Activated CD8-positive, alpha-beta T cell treated with anti-CD3 and anti-CD28 coated beads for 36 hours (primary cell): ENCODE results near the gene TBL2. TPM values are rescaled to one million over a fixed set of nuclear protein-coding genes. Genes with fewer than 3 reads are reported as not detected.
"Not testable (repeated sequence)": the region's sequence is repeated elsewhere in the genome, so short reads cannot be mapped to it uniquely, and the experiment has no call there.

Source experiments
- ATAC-seq: fragments of 200-7000 bp; cut with Tn5 transposase; one replicate; pipeline ENCODE4 v1.10.0; 2021; ENCODE audit warnings: mild to moderate bottlenecking, moderate library complexity
- CTCF ChIA-PET: fragments of 350-600 bp; sonication (Branson Sonifier 250); formaldehyde crosslinking; loops from one replicate; lab custom pipeline; 2021; ENCODE audit warnings: antibody characterized with exemption; lab: Charles Lee
- POLR2A ChIA-PET: fragments of 350-600 bp; sonication (Branson Sonifier 250); formaldehyde crosslinking; loops from one replicate; lab custom pipeline; 2021; ENCODE audit warnings: antibody characterized with exemption; lab: Charles Lee
- DNase-seq: peaks from one replicate; pipeline ENCODE4 v3.0.0-alpha.2; 2020
- H3K27ac Mint-ChIP-seq: one replicate; pipeline ENCODE4 v1.8.0; 2021; ENCODE audit warnings: mild to moderate bottlenecking, mixed read lengths
- H3K27me3 Mint-ChIP-seq: one replicate; pipeline ENCODE4 v1.8.0; 2021; ENCODE audit warnings: mixed read lengths
- H3K36me3 Mint-ChIP-seq: one replicate; pipeline ENCODE4 v1.8.0; 2021; ENCODE audit warnings: low read depth, mixed read lengths
- H3K4me1 Mint-ChIP-seq: one replicate; pipeline ENCODE4 v1.8.0; 2021; ENCODE audit warnings: low read depth, mixed read lengths
- H3K4me3 Mint-ChIP-seq: one replicate; pipeline ENCODE4 v1.8.0; 2021; ENCODE audit warnings: mild to moderate bottlenecking, moderate library complexity, mixed read lengths
- H3K9me3 Mint-ChIP-seq: one replicate; pipeline ENCODE4 v1.8.0; 2021; ENCODE audit warnings: mixed read lengths
- intact Hi-C: fragments of 100-400 bp; cut with micrococcal nuclease; formaldehyde crosslinking; loops from one replicate; pipeline ENCODE4 v1.10.0; 2022
- total RNA-seq, 2 experiments: library from RNA; stranded (reverse); gene quantifications; one replicate each; pipeline ENCODE4 v1.2.3, GENCODE V29; 2021
- TF ChIP-seq, protein P1 (sequence below): fragments of 200-600 bp; IDR thresholded peaks from one replicate; pipeline ENCODE4 v1.8.0; 2022; ENCODE audit warnings: antibody characterized with exemption, mild to moderate bottlenecking

The TBL2 gene
- total RNA-seq, 2 experiments from 2014 or later: 29.6 to 30.7 TPM

DNA sequence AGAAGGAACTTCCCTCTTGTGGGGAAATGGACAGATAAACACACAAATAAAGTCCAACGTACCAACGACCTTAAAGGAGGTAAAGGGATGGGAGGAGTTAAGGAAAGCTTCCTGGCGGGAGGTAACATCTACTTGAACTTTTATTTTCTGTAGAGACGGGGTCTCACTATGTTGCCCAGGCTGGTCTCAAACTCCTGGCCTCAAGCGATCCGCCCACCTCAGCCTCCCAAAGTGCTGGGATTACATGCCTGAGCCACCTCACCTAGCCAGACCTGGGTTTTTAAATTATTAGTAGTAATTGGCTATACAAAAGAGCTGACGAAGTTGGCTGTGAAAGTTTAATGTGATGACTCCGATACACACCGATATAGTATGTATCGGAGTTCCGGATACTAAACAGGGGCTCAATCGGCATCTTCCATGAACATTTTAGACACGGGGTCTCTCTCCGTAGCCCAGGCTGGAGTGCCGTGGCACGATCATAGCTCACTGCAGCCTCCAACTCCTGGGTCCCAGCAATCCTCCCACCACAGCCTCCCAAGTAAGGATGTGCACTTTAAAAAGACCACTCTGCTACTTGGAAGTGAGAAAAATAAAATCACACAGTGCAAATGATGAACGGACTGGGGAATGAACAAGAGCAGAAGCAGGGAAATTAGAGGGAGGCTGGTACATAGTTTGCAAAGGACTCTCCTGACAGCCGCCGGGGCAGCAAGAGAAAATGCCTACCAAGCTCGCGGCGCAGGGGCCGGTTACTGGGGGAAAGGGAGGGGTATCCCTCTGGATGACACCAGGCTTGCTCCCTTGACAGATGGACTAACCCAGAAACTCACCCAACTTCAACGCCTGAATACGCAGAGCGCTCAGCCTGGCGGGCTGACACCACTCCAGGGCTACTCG is 21.9 kb downstream of the TBL2 start:
- ChIA-PET CTCF (interaction anchor here (0.7 to 1.3 kb wide), 3 partner anchors 10 to 146 kb away, joined by 3 to 5 read pairs (median 3); no protein-coding TSS in a partner anchor), POLR2A (interaction anchor here (0.6 to 4.6 kb wide), 14 partner anchors 9 to 201 kb away, joined by 3 to 31 read pairs (median 4); partner anchors contain the start of genes BAZ1B and TBL2)
- DNase-seq: no peak
- H3K9me3 Mint-ChIP-seq: no peaks in the 10 kb centered on the region
- H3K36me3 Mint-ChIP-seq: peaks cover 20% of the 10 kb centered on the region
- peak overlapping the region; percentile 80 for H3K27ac Mint-ChIP-seq
- intact Hi-C loops: loop anchor here (2.0 kb wide), 1 partner anchor 34 kb away; the partner anchor contains the start of gene BAZ1B
- TF ChIP-seq, protein P1, sequence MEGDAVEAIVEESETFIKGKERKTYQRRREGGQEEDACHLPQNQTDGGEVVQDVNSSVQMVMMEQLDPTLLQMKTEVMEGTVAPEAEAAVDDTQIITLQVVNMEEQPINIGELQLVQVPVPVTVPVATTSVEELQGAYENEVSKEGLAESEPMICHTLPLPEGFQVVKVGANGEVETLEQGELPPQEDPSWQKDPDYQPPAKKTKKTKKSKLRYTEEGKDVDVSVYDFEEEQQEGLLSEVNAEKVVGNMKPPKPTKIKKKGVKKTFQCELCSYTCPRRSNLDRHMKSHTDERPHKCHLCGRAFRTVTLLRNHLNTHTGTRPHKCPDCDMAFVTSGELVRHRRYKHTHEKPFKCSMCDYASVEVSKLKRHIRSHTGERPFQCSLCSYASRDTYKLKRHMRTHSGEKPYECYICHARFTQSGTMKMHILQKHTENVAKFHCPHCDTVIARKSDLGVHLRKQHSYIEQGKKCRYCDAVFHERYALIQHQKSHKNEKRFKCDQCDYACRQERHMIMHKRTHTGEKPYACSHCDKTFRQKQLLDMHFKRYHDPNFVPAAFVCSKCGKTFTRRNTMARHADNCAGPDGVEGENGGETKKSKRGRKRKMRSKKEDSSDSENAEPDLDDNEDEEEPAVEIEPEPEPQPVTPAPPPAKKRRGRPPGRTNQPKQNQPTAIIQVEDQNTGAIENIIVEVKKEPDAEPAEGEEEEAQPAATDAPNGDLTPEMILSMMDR: no peak
- no peaks in the 10 kb centered on the region for H3K27me3 Mint-ChIP-seq
- H3K4me3 Mint-ChIP-seq: peak overlapping the region; percentile 88
- H3K4me1 Mint-ChIP-seq: peaks cover 41% of the 10 kb centered on the region
- no peak for ATAC-seq

DNA sequence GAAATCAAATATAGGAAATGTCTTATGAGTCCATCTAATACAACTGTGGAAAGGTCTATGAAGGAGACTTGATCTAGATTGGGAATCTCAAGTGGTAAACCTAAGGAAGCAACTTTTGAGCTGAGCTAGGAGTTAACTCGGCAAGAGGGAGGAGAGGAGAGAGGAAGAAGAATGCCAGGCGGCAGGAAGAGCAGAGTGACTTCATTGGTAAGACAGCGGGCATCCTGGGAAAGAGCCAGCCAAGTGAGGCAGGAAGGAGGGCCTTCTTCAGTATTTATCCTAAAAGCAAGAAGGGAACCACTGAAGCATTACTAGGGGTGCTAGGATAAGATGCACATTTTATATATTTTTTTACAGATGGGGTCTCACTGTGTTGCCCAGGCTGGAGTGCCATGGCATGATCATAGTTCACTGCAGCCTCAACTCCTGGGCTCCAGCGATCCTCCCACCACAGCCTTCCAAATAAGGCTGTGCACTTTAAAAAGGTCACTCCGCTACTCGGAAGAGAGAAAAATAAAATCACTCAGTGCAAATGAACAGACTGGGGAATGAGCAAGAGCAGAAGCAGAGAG is 22.9 kb downstream of the TBL2 start:
- POLR2A ChIA-PET: interaction anchor here (1.0 to 3.4 kb wide), 5 partner anchors 9 to 34 kb away, joined by 3 to 31 read pairs (median 5); partner anchors contain the start of gene BAZ1B
- peaks cover 41% of the 10 kb centered on the region for H3K4me1 Mint-ChIP-seq
- TF ChIP-seq, protein P1: no peak

DNA sequence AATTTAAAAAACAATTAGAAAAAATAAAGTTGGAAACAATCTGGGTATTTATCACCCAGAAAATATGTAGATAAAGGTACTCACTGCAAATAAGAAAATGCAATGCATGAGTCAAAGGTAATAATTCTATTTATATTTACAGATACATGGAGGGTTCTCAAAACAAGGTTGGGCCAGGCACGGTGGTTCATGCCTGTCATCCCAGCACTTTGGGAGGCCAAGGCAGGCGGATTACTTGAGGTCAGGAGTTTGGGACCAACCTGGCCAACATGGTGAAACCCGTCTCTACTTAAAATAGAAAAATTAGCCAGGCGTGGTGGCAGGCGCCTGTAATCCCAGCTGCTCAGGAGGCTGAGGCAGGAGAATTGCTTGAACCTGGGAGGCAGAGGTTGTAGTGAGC is 28.3 kb downstream of the TBL2 start:
- H3K9me3 Mint-ChIP-seq, H3K27ac Mint-ChIP-seq, intact Hi-C loops, H3K4me3 Mint-ChIP-seq, H3K27me3 Mint-ChIP-seq, ATAC-seq, DNase-seq: not testable (repeated sequence)
- ChIA-PET POLR2A (interaction anchor here (1.3 kb wide), 1 partner anchor 12 kb away, joined by 4 read pairs; no protein-coding TSS in a partner anchor), CTCF (interaction anchor here (0.9 to 1.3 kb wide), 2 partner anchors 22 to 57 kb away, joined by 4 read pairs; no protein-coding TSS in a partner anchor)
- Mint-ChIP-seq H3K4me1 (peaks cover 40% of the 10 kb centered on the region), H3K36me3 (peaks cover 26% of the 10 kb centered on the region)

More for the DNA sequence above, 22.9 kb downstream of the TBL2 start:
- DNase-seq (no peak), ATAC-seq (no peak)
- Mint-ChIP-seq H3K4me3 (peak overlapping the region; percentile 88), H3K27me3 (no peaks in the 10 kb centered on the region), H3K27ac (peak overlapping the region; percentile 67), H3K36me3 (peaks cover 23% of the 10 kb centered on the region), H3K9me3 (no peaks in the 10 kb centered on the region)
- CTCF ChIA-PET: interaction anchor here (0.9 kb wide), 1 partner anchor 299 kb away, joined by 3 read pairs; no protein-coding TSS in a partner anchor
- intact Hi-C loops: no loop called here

DNA sequence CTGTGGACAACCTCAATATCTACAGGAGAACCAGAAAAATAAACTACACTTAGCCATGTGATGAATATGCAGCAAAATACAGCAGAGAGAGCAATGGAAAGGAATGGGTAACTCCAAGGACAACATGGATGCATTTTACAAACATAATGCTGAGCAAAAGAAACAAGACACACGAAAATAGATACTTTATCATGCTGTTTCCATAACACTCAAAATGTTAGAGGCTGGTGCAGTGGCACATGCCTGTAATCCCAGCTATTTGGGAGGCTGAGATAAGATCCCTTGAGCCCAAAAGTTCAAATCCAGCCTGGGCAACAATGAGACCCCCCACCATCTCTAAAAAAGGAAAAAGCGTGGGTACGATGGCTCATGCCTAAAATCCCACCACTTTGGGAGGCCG is 29.2 kb downstream of the TBL2 start:
- no peaks in the 10 kb centered on the region for H3K9me3 Mint-ChIP-seq
- POLR2A ChIA-PET: interaction anchor here (1.2 to 1.3 kb wide), 3 partner anchors 11 to 35 kb away, joined by 4 read pairs; partner anchors contain the start of gene BAZ1B
- peaks cover 21% of the 10 kb centered on the region for H3K36me3 Mint-ChIP-seq
- intact Hi-C loops: no loop called here
- no peak overlapping the region for H3K27ac Mint-ChIP-seq
- no peak overlapping the region for H3K4me3 Mint-ChIP-seq
- H3K4me1 Mint-ChIP-seq: peaks cover 31% of the 10 kb centered on the region
- H3K27me3 Mint-ChIP-seq: no peaks in the 10 kb centered on the region
- no peak for DNase-seq
- no peak for ATAC-seq
- CTCF ChIA-PET: interaction anchor here (0.9 to 1.3 kb wide), 2 partner anchors 21 to 58 kb away, joined by 4 read pairs; no protein-coding TSS in a partner anchor
- TF ChIP-seq, protein P1: no peak

DNA sequence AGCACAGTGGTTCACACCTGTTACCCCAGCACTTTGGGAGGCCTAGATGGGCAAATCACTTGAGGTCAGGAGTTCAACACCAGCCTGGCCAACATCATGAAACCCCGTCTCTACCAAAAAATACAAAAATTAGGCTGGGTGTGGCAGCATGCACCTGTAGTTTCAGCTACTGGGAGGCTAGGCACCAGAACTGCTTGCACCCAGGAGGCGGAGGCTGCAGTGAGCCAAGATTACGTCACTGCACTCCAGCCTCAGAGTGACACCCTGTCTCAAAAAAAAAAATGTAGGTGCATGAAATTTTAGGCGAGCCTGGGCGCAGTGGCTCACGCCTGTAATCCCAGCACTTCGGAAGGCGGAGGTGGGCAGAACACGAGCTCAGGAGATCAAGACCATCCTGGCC is 30.5 kb downstream of the TBL2 start:
- H3K27me3 Mint-ChIP-seq: no peaks in the 10 kb centered on the region
- peaks cover 27% of the 10 kb centered on the region for H3K4me1 Mint-ChIP-seq
- POLR2A ChIA-PET: interaction anchor here (0.6 to 2.0 kb wide), 7 partner anchors 9 to 332 kb away, joined by 3 to 7 read pairs (median 3); partner anchors contain the start of genes BAZ1B and BCL7B
- no peak overlapping the region for H3K27ac Mint-ChIP-seq
- ATAC-seq (no peak), DNase-seq (no peak)
- no peak overlapping the region for H3K4me3 Mint-ChIP-seq
- TF ChIP-seq, protein P1: no peak
- CTCF ChIA-PET: interaction anchor here (1.4 kb wide), 1 partner anchor 96 kb away, joined by 3 read pairs; no protein-coding TSS in a partner anchor
- H3K9me3 Mint-ChIP-seq: no peaks in the 10 kb centered on the region
- H3K36me3 Mint-ChIP-seq: peaks cover 26% of the 10 kb centered on the region
- intact Hi-C loops: no loop called here
